Liver (tissue), 9 donors: Measurements from ENCODE around the gene SNF8. TPM values are rescaled to one million over a fixed set of nuclear protein-coding genes. Genes with fewer than 3 reads are reported as not detected.

Source experiments
- DNase-seq: peaks from one replicate; pipeline ENCODE4 v3.0.0-alpha.2; 2017; ENCODE audit warnings: low spot score
- H3K27ac ChIP-seq, 2 donors: one replicate each; pipeline ENCODE4 v1.7.0; 2013; ENCODE audit warnings: inconsistent platforms in 2 of 2, low read length in 2 of 2, control low read depth in 1 of 2, low read depth in 1 of 2, mild to moderate bottlenecking in 1 of 2
- H3K27me3 ChIP-seq, 4 donors: one replicate each; pipeline versions ENCODE4 v1.6.1 to v1.7.0; 2013; ENCODE audit warnings: low read length in 3 of 4, inconsistent platforms in 1 of 4, mild to moderate bottlenecking in 1 of 4, moderate library complexity in 1 of 4; ENCODE audit not compliant: control insufficient read depth in 4 of 4, insufficient read depth in 4 of 4
- H3K36me3 ChIP-seq, 4 donors: one replicate each; pipeline versions ENCODE4 v1.6.1 to v1.7.0; 2013; ENCODE audit warnings: low read length in 3 of 4, mild to moderate bottlenecking in 3 of 4, low read depth in 1 of 4, moderate library complexity in 1 of 4; ENCODE audit not compliant: control insufficient read depth in 4 of 4, insufficient read depth in 3 of 4
- H3K4me1 ChIP-seq, 4 donors: one replicate each; pipeline versions ENCODE4 v1.6.1 to v1.7.0; 2013; ENCODE audit warnings: low read length in 3 of 4, mild to moderate bottlenecking in 3 of 4, moderate library complexity in 1 of 4; ENCODE audit not compliant: control insufficient read depth in 4 of 4, insufficient read depth in 4 of 4
- H3K4me3 ChIP-seq, 3 donors: one replicate each; pipeline versions ENCODE4 v1.6.1 to v1.7.0; 2013; ENCODE audit warnings: low read length in 3 of 3, control low read depth in 1 of 3, low read depth in 1 of 3, mild to moderate bottlenecking in 1 of 3
- H3K9ac ChIP-seq, 2 donors: one replicate each; pipeline ENCODE4 v1.7.0; 2013; ENCODE audit warnings: low read length in 2 of 2, mild to moderate bottlenecking in 2 of 2, moderate library complexity in 2 of 2, control low read depth in 1 of 2, low read depth in 1 of 2
- H3K9me3 ChIP-seq, 4 donors: one replicate each; pipeline versions ENCODE4 v1.6.1 to v1.7.0; 2013; ENCODE audit warnings: low read length in 3 of 4; ENCODE audit not compliant: control insufficient read depth in 4 of 4
- CTCF ChIP-seq: fragments of 150-350 bp; IDR thresholded peaks from 2 replicates; pipeline ENCODE4 v1.5.1; 2017; ENCODE audit warnings: improper control_type of control experiment, low read depth, low read length; ENCODE audit not compliant: missing input control
- FOXA1 ChIP-seq: IDR thresholded peaks from 2 replicates; pipeline ENCODE4 v1.6.1; 2016; ENCODE audit warnings: antibody characterized with exemption
- FOXA2 ChIP-seq: IDR thresholded peaks from 2 replicates; pipeline ENCODE4 v1.6.1; 2016; ENCODE audit warnings: antibody characterized with exemption
- GABPA ChIP-seq, 2 donors: IDR thresholded peaks in 1 of 2; conservative IDR thresholded peaks in 1 of 2; 2 replicates each; pipeline ENCODE4 v1.6.1; 2016; ENCODE audit warnings: antibody characterized with exemption in 2 of 2, mild to moderate bottlenecking in 1 of 2, moderate library complexity in 1 of 2
- HNF4A ChIP-seq, 2 donors: conservative IDR thresholded peaks; 2 replicates each; pipeline ENCODE4 v1.6.1; 2016; ENCODE audit warnings: antibody characterized with exemption in 2 of 2, mild to moderate bottlenecking in 2 of 2
- HNF4G ChIP-seq: IDR thresholded peaks from 2 replicates; pipeline ENCODE4 v1.6.1; 2016; ENCODE audit warnings: antibody characterized with exemption
- JUND ChIP-seq, 2 donors: IDR thresholded peaks; 2 replicates each; pipeline ENCODE4 v1.6.1; 2016; ENCODE audit warnings: antibody characterized with exemption in 2 of 2
- MAX ChIP-seq: IDR thresholded peaks from 2 replicates; pipeline ENCODE4 v1.6.1; 2016; ENCODE audit warnings: antibody characterized with exemption
- RAD21 ChIP-seq, 2 donors: IDR thresholded peaks; 2 replicates each; pipeline ENCODE4 v1.6.1; 2016; ENCODE audit warnings: antibody characterized with exemption in 2 of 2, mild to moderate bottlenecking in 2 of 2
- RXRA ChIP-seq, 2 donors: IDR thresholded peaks; 2 replicates each; pipeline ENCODE4 v1.6.1; 2017 to 2018; ENCODE audit warnings: antibody characterized with exemption in 2 of 2, mild to moderate bottlenecking in 1 of 2
- SP1 ChIP-seq: IDR thresholded peaks from 2 replicates; pipeline ENCODE4 v1.6.1; 2018; ENCODE audit warnings: antibody characterized with exemption, mild to moderate bottlenecking
- YY1 ChIP-seq: IDR thresholded peaks from 2 replicates; pipeline ENCODE4 v1.6.1; 2016; ENCODE audit warnings: antibody characterized with exemption, mild to moderate bottlenecking
- WGBS: extraction: QIAGEN DNeasy Blood & Tissue Kit; methylation state at CpG from one replicate; pipeline ENCODE4 v1.1.7; 2013; 5-methylcytosine and 5-hydroxymethylcytosine counted together
- polyA plus RNA-seq, 2 donors: library from polyadenylated mRNA; stranded (reverse) in 1 of 2; unstranded in 1 of 2; fragments of 200-250 nt in 1 of 2; fragments of >200 nt in 1 of 2; fragmentation: Nextera tagmentation in 1 of 2; extraction: Ambion mirVana in 1 of 2; gene quantifications; one replicate each; pipeline versions ENCODE4 v1.2.1 to v1.2.3, GENCODE V29; 2013 to 2015
- total RNA-seq, 2 donors: library from RNA; depleted of rRNA; stranded (reverse); fragments of >200 nt; gene quantifications; one replicate each; pipeline ENCODE4 v1.2.3, GENCODE V29; 2014
- donor health status: healthy.
- donor health status: healthy.
- donor health status: healthy.
- donor health status: healthy.
- donor health status: healthy.

Gene SNF8
- total and polyA plus RNA-seq, 4 donors, result 40.5 to 78.2 (median 60.8) TPM

GRCh38 chr17:48970224-48970623 is 25.6 kb upstream of the SNF8 start:
- no peaks in the 10 kb centered on the region for H3K9me3 ChIP-seq
- no peaks in the 10 kb centered on the region for H3K4me1 ChIP-seq
- no peak overlapping the region for H3K4me3 ChIP-seq
- peaks cover 0 to 6% (median 0%) of the 10 kb centered on the region in 4 donors for H3K27me3 ChIP-seq
- 42% methylated on average over 4 of the region's 4 CpGs for WGBS
- TF ChIP-seq CTCF (no peak), SP1 (no peak), GABPA (IDR thresholded peaks at IDR 0.05 in 1 of 2, conservative IDR thresholded peaks at IDR 0.05 in 1 of 2) (no peak), FOXA1 (no peak), HNF4A (conservative IDR thresholded peaks at IDR 0.05) (no peak), RAD21 (IDR thresholded peaks at IDR 0.05) (no peak), RXRA (IDR thresholded peaks at IDR 0.05) (no peak)
- H3K27ac ChIP-seq, result no peak overlapping the region
- H3K36me3 ChIP-seq, result no peaks in the 10 kb centered on the region
- H3K9ac ChIP-seq, result no peak overlapping the region
- DNase-seq, result no peak

GRCh38 chr17:48961516-48962233 is 17.0 kb upstream of the SNF8 start:
- Histone ChIP-seq H3K9me3 (no peaks in the 10 kb centered on the region), H3K27ac (no peak overlapping the region), H3K36me3 (no peaks in the 10 kb centered on the region), H3K4me3 (no peak overlapping the region), H3K27me3 (peaks cover 0 to 4% (median 2%) of the 10 kb centered on the region in 4 donors), H3K4me1 (no peaks in the 10 kb centered on the region), H3K9ac (no peak overlapping the region)
- WGBS, result 34% methylated on average over 10 of the region's 10 CpGs
- no peak for DNase-seq
- TF ChIP-seq HNF4A (conservative IDR thresholded peaks at IDR 0.05) (no peak), HNF4G (no peak), JUND (IDR thresholded peaks at IDR 0.05) (no peak), FOXA2 (no peak), FOXA1 (no peak)

GRCh38 chr17:48960834-48961515 is 16.3 kb upstream of the SNF8 start:
- no peak overlapping the region for H3K9ac ChIP-seq
- no peak for DNase-seq
- TF ChIP-seq SP1 (no peak), MAX (no peak), RXRA (IDR thresholded peaks at IDR 0.05) (no peak), YY1 (no peak)
- H3K4me3 ChIP-seq, result no peak overlapping the region
- H3K4me1 ChIP-seq, result no peaks in the 10 kb centered on the region
- H3K27me3 ChIP-seq, result peaks cover 0 to 5% (median 2%) of the 10 kb centered on the region in 4 donors
- H3K36me3 ChIP-seq, result no peaks in the 10 kb centered on the region
- no peak overlapping the region for H3K27ac ChIP-seq
- 21% methylated on average over 11 of the region's 11 CpGs for WGBS
- H3K9me3 ChIP-seq, result no peaks in the 10 kb centered on the region
